Stimulated activated CD8-positive, alpha-beta memory T cell treated with anti-CD3 and anti-CD28 coated beads, Interleukin-4, amount 100 ng/mL, for 4 hours (primary cell): Measurements from ENCODE around the gene SPECC1L.

Experiments
- DNase-seq, 2 donors: peaks; one replicate each; pipeline ENCODE4 v3.0.0-alpha.2; 2020; ENCODE audit warnings: low read depth in 2 of 2, low spot score in 1 of 2

The SPECC1L gene

DNA sequence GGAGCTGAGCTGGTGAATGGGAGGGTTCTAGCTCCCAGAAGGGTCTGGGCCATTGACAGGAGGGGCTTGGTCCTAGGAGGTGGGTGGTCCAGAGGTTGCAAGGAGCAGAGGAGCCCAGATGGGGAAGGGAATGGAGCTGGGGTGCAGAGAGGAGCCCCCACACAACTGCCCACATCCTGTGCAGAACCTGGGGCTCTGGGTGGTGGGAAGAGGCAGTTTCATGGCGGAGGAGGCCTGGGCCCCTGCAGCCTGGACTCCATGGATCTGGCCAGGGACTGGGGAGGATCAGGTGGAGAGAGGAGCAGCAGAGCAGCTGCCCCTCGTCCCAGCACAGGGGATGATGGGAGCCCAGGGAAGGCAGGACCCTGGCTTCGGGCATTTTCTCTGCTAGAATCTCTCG is 155.8 kb downstream of the SPECC1L start:
- DNase-seq, result no peak

DNA sequence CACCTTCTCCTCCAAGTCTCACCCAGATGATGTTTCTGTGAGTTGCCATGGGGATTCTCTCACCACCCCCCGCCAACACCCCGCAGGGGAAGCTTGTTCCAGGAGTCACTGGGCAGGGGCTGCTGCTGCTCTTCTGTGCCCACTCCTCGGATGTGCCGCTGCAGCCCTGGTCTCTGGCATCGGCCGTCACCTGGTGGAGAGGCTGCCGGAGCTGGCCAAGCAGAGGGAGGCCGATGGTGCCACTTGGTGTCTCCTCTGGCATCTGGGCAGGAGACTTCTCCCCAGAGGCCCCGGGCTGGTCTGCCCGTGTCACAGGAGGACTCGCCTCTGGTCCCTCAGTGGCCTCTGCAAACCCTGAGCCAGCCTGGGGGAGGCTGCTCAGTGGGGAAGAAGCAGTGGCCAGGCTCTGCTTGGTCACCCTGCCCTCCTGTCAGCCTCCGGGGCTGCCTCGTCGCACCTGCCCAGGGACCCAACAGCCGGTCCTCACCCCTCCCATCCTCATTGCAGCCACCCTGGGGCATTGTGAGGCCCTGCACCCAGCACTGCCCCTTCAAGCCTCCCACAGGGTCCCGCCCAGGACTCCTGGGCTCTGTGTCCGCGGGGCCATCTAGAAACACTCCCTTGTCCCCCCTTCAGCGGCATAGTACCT is 156.3 kb downstream of the SPECC1L start:
- DNase-seq, result no peak

DNA sequence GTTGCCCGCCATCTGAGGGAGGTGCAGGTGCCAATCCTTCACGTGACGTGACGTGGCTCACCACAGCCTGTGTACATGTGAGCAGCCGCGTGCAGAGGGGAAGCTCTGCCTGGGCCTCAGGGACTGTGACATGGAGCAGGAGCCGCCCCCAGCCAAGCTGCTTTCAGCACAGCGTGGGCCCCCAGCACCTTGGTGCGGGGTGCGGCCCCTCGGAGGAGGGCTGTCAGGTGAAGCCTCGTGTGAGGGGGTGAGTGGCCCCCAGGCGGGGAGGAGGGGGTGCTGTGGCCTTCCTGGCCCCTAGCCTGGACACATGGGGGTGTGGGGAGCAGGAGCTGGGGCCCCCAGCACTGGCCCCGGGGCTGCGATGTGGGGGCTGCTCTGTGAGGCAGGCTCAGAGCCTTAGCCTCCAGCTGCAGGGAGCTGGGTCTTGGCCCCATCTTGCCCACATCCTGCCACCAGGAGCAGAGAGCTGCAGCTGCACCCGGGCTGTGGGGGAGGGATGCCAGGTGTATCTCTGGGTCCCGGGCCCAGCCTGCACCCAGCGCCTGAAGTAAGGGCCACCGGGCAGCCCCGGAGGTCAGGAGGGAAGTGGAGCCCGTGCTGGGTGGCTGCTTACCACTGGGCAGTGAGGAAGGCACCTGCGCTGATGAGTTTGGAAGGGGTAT is 157.0 kb downstream of the SPECC1L start, which contains the start of gene ADORA2A:
Gene ADORA2A (plus strand): TSS at position 100 of the 665 bp plus-strand sequence. CDS start 5,806 bp downstream, outside the sequence.
- DNase-seq, result peak; percentile 70 to 81

DNA sequence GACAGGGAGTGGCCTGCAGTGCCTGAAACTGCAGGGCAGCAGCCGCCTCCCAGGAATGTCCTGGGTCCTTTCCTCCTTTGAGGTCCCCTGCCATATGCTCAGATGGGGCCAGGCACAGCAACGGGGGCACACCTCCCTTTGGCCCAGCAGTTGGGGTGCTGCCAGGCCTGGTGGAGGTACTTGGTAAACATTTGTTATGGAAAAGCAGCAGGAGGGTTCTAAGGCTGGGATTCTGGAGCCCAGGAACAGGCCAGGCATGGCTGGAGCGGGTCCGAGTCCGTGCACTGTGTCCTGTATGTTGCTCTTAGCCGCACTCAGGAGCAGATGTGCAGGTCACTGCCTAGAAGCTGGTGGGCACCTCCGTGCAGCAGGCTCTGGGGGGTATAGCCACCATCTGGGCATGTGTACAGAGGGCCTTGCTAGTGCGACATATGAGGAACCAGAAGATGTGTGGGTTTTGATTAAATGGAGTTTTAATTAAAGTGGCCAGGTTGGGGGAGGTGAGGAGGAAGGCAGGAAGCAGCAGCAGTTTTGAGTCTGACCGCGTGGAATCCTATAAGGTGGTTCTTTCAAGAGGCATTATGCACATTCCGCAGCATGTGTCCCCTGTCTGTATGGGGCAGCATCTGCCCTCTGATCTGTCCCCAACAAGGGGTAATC is 158.2 kb downstream of the SPECC1L start:
- no peak for DNase-seq

DNA sequence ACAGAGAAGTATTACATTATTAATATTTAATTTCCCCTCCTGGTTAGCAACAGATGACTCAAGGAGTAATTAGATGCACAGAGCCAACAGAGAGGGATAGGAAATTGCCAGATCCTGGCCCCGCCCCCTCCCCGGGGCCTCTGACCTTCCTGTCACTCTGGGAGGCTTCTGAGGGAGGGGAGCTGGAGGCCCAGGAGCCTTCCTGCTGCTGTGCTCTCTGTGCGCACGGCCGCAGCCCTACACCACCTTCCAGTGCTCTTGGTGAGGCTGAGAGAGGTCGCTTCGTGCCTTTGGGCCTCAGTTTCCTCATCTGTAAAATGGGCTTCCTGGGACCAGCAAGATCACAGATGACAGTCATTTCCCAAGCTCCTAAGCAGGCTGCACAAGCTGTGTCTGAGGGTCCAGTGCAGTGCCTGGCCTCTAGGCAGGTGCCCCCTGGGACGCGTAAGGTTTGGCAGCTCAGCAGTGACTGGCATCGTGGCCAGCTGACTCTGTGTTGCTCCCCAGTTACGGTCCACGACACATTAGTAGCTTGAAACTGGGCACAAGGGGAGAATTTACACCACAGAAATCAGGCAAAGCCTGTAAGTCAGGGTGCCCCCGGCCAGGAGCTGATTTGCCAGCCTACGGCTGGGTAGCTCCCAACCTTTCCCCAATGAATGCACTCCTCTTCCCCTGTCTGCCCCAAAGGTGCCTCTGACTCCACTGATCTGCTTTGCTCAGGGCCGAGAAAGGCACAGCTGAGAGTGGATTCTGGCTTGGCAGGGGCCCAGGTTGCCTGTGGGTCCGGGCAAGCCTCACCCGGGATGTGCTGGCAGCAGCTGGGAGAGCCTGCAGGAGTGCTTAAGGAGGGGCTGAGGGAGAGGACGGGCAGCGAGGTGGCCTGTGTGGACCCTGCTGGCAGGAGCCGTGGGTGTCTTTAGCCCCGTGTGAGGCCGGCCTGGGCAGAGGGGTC is 159.1 kb downstream of the SPECC1L start:
- DNase-seq, result no peak

DNA sequence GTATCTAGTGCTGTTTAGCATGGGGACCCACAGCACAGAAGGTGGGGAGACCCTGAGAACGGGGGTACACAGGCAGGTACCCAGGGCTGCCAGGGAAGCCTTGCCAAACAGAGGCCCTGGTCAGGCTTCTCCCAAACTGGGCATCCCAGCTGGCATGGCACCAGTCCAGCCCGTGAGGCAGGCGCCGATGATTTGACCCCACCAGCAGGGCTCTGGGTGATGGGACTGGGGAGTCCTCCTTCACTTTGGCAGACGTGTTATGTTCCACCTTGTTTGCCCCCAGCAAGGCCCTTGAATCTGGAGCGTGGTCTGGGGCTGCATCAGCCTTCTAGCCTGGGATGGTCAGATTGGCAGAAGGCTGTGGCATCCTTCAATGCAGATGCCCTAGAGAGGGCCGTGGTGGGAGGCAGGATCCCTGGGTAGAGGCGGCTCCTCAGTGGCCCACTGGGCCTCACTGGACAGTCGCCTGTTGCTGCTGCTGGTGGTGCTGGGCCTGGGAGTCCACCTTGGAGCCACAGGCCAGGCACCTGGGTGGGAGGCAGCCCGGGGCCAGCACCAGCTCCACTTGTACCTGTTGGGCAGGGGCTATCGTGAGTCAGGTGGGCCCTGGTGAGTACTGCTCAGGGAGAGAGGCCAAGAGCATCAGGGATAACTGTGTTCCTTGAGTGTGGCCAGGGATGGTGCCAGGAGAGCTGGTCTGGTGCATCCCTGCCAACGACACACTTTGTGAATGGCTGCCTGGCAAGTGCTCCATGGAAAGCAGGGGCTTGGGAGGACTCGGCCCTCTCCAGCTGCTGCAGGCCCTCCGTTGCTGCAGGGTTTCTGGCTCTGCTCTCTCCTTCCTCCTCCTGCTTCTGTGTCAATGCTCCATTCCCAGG is 160.0 kb downstream of the SPECC1L start:
- DNase-seq, result no peak

DNA sequence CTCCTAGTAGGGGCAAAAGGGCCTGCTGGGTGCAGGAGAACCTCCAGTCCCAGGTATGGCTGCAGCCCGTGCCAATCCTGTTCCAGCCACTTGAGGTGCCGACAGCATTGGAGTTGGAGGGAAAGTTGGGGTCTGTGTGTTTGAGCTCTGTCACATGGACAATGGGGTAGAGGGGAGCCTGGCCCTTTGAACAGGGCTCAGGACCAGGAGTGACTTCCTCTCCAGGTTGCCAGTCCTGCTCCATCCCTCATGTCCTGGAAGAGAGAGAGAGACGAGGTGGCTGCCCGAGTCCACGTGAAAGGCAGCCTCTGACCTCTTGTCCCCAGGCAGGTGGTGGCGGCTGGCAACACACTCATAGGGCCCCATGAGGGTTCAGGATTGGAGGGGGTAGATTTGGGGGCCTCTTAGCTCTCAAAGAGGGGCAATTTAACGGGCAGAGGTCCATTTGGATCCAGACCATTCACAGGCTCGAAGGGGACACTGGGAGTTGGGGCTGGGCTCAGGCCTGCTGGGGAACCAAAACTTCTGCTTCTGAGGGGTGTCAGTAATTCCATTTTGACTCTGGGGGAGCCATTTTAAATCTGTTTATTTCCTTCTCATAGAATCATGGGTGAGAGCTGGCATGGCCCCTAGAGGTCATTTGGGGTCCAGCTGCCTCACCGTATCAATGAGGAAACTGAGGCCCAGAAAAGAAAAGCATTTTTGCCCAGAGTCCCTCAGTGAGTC is 160.8 kb downstream of the SPECC1L start:
- no peak for DNase-seq

DNA sequence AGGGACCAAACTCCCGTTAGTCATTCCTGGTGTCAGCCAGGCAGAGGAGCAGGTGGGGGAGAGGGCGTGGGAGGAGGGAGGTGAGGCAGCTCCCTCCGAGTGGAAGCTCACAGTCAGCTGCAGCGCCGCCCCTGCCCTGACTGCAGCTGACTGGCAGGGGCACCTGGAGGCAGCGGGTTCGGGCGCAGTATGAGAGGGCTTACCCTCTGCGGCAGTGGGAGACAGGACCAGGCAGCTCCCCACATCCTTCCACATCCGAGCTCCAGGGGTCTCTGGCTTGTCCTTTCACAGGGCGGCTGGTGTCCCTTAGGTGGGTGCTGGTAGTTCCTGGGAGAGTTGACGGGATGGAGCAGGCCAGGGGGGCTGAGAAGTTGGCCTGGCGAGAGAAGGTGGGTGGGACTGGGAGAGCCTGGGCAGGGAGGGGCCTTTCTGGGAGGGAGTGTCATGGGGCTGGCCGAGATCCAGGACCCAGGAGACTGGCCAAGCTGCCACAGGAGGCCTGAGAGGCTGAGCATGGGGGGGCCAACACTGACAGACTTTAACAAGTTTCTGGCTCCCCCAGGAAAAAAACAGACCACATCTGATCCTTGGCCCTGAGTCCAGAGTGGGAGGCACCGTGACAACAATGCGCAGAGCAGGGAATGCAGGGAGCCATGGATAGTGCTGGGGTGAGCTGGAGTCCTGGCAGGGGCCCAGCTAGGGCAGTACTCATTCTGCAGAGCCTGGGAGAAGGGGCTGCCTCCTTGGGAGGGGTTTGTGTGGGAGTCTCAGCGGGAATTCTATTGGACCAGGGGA is 161.6 kb downstream of the SPECC1L start:
- peak in 1 of 2 donors; percentile 46 for DNase-seq

DNA sequence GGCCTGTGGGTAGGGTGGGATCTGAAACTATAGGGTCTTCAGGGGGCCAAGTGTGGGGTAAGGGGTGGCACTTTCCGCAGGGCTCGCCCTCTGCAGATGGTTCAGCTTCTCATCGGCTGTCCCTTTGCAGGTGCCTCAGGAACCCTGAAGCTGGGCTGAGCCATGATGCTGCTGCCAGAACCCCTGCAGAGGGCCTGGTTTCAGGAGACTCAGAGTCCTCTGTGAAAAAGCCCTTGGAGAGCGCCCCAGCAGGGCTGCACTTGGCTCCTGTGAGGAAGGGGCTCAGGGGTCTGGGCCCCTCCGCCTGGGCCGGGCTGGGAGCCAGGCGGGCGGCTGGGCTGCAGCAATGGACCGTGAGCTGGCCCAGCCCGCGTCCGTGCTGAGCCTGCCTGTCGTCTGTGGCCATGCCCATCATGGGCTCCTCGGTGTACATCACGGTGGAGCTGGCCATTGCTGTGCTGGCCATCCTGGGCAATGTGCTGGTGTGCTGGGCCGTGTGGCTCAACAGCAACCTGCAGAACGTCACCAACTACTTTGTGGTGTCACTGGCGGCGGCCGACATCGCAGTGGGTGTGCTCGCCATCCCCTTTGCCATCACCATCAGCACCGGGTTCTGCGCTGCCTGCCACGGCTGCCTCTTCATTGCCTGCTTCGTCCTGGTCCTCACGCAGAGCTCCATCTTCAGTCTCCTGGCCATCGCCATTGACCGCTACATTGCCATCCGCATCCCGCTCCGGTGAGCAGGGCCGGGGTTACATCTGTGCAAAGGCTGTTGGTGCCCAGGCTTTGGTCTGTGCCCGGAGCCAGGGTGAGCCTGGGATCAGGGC is 162.6 kb downstream of the SPECC1L start:
- no peak for DNase-seq

DNA sequence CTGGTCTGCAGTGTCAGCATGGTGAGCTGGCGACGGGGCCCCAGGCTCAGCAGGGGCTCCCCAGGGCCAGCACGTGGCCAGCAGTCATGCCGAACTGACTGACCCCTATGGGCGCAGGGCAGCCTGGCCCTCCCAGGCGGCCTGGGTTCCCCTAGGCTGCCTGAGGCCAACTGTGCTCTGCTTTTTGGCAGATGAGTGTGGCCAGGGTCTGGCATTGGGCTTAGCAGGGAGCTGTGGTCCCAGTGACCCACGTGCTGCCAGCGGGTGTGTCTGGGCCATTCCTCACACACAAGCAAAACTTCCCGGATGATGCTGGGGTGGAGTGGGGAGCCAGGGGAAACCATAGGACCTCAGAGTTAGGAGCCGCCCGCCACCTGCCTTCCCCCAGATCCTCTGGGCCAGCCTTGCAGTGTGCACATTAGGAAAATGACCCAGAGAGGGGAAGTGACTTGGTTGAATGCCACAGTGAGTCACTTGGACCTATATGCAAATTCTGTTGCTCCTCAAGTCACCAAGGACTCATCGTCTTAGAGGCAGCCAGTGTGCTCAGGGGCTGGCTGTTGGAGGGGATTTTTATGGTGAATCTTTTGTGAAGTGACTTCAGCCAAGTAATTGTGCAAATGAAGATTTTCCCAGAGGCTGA is 163.3 kb downstream of the SPECC1L start:
- no peak for DNase-seq

DNA sequence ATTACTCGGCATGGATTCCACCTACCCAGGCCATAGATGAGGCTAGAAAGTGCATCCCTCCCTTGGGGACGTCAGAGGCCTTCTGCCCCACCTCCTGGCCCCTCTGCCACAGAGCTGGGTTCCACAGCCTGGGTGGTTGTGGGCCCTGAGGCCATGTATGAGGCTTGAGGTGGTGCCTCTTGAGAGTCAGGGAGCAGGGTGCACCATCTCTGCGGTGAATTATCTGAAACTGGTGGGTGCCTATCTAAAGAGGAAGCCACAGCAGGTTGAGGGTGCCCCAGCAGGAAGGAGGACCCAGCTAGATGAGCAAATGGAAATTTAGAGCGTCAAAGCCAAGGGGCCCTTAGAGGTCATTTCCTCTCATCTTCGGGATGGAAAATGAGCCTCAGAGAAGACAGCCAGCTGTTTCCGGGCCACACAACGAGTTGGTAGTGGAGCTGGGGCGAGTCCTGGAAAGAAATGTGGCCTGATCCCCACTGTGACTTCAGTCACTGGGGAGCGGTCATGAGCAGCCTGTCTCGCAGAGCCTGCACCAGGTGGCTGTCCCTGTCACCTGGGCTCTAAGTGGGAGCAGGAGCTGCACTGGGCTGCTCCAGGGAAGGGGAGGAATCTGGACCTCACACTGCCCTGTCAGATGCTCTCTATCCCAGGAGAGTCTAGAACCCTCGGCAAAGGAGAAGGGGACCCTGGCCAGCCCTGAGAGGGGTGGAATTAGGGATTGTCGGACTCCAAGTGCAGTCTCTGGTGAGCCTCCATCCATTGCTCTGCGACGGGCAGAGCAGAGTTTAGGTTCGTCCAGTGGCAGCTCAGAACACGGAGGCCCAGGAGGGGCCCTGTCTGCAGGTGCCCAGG is 164.1 kb downstream of the SPECC1L start:
- peak; percentile 66 to 68 for DNase-seq

DNA sequence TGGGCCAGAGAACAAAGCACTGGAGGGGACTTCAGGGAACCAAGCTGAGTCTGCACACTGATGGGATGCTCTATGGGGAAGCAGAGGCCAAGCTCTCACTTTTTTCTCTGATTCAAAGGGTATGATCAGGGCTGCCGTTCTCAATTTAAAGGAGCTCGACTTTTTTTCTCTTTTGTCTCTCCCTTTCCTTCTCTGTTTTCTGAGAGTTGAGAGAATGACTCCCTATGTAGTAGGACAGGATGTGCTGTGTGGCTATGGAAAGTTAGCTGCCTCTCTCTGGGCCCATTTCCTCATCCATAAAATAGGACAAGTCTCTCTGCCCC is 164.7 kb downstream of the SPECC1L start:
- no peak for DNase-seq

DNA sequence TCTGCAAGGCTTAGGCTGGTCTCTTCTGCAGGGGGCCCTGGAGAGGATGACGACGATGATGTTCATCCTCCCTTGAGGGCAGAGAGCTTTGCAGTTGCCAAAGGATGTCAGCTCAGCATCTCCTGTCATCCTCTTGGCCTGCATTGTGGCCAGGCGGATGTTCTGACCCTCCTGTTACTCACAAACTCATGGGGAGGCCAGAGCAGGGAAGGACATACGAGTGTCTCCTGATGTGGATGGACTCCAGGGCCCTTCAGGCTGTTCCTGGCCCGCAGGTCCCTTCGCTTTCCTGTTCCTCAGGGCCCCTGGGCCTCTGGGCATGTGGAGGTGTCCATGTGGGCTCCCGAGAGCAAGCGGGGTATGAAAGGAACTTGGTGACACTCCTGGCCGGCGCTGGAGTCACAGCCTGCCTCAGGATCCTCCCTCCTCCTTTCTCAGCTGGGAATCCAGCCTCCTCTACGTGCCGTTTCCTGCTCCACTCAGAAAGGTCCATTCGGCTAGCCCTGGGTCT is 165.3 kb downstream of the SPECC1L start:
- DNase-seq, result no peak

DNA sequence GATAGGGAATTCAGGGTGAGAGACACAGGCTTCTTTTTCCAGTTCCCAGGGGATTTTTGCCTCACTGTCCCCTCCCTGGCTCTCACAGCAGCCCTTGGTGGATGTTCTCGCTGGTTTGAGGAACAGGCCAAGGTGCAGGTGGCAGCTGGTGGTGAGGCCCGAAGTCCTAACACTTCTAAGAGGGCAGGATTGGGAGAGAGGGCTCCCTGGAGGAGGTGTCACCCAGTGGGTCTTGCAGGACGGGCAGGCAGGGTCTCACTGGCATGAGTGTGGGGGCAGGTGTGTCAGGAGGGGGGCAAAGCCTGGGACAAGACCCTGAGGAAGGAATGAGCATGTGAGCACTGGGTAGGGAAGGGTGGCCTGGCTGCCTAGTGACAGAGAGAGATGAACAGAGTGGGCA is 165.9 kb downstream of the SPECC1L start:
- DNase-seq, result no peak

DNA sequence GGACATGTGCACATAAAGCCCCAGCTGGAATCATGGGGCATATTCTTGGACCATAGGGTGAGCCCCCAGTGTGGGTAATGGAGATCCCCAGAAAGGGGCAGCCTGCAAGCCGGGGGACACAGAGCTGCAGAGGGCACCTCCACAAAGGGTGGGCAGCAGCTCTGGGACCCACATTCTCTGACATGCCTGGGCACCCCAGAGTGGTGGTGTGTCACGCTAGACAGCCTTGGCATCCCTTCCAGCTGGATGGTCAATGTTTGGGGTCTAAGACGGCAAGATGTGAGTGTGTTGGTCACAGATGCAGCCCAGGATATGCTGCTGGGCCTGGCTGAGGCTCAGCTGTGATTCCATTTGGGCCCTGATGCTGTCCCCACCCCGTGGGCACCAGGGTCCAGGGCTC is 166.5 kb downstream of the SPECC1L start:
- no peak for DNase-seq

DNA sequence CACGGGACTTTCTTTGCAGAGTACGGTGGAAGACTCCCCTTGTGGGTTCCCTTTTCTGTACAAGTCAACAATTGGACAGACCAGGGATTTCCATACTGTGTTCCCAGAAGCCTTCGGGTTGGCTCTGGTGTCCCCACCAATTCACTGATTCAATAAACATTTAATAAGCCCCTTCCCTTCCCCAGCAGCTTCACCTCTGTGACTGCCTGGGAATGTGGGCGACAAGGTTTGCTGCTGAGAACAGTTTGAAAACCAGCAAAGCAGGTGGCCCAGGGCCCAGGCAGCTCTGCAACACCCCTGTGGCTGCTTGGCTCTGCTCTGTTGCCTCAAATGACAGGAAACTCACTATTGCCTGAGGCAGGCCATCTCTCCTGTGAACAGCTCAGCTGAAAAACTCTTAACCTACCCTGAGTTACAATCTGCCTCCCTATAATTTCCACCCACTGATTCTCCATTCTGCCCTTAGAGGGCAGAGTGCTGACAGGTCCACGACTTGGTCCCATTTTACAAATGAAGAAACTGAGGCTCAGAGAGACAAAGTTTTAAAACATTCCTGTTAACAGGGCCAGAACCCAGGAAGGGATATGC is 167.2 kb downstream of the SPECC1L start:
- no peak for DNase-seq
